HG03039 (cell line): Measurements from ENCODE around the gene TXNDC11.

Experiments
- ATAC-seq: cut with Tn5 transposase; IDR thresholded peaks from one replicate; pipeline ENCODE4 v1.9.1; 2021; ENCODE audit warnings: mild to moderate bottlenecking, moderate library complexity; ENCODE audit not compliant: unreplicated experiment

TXNDC11 gene

GRCh38 chr16:11691235-11691634, 51.4 kb downstream of the TXNDC11 start:
- no peak for ATAC-seq

- peak; percentile 69 for ATAC-seq
These were observed 53.4 kb downstream of the TXNDC11 start for GRCh38 chr16:11689031-11689840.

- no peak for ATAC-seq
These were observed 54.2 kb downstream of the TXNDC11 start for GRCh38 chr16:11688520-11688886.

DNA sequence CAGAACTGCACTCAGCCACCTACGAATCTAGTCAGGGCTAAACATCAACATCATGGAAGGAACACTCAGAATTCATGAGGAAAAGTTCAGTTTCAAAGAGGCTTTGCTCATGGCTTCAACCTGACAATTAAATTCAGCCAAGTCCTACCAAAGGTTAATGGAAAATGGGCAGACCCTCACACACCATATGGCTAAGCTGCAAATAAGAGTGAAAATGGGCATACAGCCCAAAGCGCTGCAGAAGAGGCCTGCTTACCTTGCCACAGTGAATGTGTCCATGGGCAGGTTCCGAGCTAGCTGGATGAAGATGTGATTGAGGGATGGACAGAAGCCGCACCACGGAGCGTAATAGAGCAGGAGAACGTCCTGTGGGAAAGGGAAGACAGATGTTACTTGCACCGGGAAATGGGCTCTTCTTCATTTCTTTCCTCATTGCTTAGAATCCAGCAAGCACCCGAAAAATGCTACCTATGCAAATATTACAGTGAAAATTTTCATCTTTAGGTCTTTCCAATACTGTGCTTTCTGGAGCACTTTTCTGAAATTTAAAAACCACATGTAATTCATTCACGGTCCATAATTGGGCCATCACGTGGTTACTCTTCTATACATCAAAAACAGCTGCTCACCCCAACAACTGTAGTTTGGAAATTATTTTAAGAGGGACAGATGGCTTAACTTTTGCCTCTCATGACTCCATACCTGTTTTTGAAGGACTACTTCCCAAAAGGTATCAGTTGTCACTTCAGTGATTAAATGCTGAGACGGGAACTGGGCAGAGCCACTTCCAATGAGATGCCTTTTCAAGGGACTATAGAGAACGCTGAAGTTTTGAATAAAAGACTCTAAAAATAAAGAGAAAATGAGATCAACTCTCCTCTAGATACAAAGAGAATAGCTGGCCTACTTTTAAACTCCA, 54.8 kb downstream of the TXNDC11 start:
- ATAC-seq, result no peak

- no peak for ATAC-seq
These were observed 55.8 kb downstream of the TXNDC11 start for GRCh38 chr16:11686713-11687380.

GRCh38 chr16:11685844-11686618, 56.6 kb downstream of the TXNDC11 start:
- ATAC-seq, result no peak

GRCh38 chr16:11684231-11685025, 58.2 kb downstream of the TXNDC11 start:
- ATAC-seq, result no peak

GRCh38 chr16:11683145-11683544, 59.5 kb downstream of the TXNDC11 start:
- no peak for ATAC-seq

DNA sequence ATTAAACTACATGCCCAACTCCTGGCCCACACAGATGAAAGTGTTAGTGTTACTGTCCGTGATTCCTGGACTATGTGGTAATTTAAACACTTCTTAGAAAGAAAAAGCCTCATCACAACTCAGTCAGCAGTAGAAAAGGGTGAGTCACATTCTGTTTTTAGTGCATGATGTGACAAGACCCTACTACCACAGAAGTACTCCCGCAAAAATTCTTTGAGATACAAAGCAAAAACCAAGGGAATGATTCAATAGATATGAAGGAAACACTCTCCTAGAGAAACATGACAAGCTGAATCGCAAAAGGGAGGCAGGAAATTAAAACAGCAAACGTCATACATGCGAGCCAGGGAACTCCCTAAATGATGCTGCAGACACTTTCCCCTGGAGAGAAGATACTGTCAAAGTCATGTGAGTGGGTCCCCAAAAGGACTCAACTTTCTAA, 60.0 kb downstream of the TXNDC11 start:
- no peak for ATAC-seq

GRCh38 chr16:11681976-11682654, 60.5 kb downstream of the TXNDC11 start:
- no peak for ATAC-seq

GRCh38 chr16:11681556-11681955, 61.1 kb downstream of the TXNDC11 start:
- no peak for ATAC-seq

DNA sequence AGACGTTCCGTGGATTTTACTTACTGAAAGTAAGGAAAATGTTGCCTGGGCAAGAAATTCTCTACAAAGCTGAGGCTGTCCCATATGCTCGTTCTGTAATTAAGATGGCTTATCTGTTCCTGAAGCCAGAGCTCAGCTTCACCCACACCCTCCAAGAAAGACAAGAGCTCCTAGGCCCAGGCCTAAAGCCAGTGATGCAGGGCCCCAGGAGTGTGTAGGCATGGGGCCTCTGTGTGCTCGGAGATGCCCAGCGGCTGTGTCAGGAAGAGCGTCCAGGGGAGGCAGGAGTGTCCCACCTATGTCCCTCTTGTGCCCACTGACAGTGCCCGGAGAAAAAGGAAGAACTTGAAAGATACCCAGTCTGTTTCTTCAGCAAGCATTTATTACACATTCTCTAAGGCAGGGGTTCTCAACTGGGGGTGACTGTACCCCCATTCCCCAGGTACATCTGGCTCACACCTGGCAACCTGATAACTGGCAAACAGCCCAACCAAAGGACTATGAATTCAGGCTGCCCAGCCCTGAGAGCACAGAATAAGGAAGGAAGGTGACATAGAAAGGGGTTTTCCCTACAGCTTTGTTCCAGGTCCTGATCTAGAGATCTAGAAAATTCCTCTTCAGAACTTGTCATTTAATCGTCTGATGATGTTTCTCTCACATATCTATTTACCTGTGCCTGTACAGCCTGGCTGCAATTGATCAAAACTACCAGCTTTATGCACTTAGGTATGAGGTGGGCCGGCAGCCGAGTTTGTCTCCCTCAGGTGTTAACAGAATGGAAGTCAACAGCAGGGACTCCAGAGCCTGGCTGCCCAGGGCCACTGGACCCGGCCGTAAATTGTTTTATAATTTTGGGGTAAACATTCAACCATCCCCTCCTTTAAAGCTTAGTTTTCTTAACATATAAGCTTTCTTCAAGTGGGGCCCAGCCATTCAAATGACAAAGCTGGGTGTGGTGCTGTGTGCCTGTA, 62.4 kb downstream of the TXNDC11 start:
- ATAC-seq, result no peak

DNA sequence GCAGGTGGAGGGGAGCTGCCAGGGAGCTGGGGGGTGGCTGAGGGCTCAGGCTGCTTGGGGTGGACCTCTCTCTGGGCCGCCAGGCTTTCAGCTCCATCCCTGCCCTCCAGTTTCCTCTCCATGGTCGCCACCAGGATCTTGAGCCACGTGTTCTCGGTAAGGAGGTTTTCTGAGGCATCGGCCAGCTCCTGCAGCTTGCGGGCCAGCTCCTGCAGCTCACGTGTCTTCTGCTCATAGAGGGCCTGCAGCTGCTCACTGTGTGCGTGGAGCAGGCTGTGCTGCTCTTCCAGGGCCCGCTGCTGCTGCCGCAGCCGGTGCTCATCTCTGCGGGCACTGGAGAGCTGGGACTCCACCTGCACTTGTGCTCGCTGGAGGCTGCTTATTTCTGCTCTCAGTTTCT, 63.4 kb downstream of the TXNDC11 start:
- no peak for ATAC-seq

GRCh38 chr16:11677959-11678881, 64.4 kb downstream of the TXNDC11 start:
- no peak for ATAC-seq

DNA sequence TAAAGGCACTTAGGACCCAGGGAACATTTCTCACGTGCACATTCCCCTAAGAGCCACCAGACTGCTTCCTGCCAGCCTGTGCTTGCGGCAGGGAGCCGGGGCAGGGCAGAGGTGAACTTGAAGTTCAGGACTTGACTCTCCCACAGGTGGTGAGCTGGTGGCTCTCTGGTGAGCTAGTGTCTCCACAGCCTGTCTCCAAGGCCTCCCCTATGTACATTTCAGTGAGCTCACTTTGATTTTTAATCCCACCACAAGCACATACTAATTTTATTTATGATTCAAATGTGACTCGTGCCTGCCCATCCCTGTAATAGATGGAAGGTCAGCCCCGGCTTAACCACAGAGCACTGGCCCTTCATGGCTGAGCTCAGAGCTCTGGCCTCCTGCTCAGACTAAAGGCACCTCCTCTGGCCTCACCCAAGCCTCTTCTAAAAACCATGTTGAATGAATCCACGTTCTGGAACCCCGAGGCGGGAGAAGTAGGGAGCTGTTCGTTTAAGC, 65.2 kb downstream of the TXNDC11 start:
- ATAC-seq, result no peak

DNA sequence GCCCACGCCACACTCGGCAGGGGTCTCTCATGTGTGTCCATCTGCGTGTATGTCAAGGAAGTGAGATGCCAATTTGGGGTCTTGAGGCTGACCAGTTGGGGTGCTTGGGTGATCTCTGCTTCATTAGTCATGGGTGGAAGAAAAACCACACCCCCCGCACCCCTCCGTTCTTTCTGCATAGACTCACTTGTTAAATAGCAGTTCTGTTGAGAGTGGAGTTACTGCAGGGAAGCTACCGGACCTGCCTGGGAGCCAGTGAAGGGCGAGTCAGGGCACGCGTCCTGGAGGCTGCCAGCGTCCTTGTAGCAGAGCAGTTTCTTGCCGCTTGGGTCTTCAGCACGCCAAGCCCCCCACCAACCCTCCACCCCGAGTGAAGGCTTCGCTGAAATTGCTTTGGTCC, 65.9 kb downstream of the TXNDC11 start:
- no peak for ATAC-seq
